IPS-15b (cell line): Measurements from ENCODE around the gene PPM1H.

Experiments
- H3K27me3 ChIP-seq: one replicate; pipeline ENCODE4 v1.6.1; 2013; ENCODE audit warnings: low read length; ENCODE audit not compliant: control insufficient read depth, insufficient read depth
- H3K36me3 ChIP-seq: one replicate; pipeline ENCODE4 v1.6.1; 2013; ENCODE audit warnings: low read length; ENCODE audit not compliant: control insufficient read depth, insufficient read depth
- H3K4me1 ChIP-seq: one replicate; pipeline ENCODE4 v1.6.1; 2013; ENCODE audit warnings: mild to moderate bottlenecking, low read length; ENCODE audit not compliant: control insufficient read depth, insufficient read depth
- H3K4me3 ChIP-seq: one replicate; pipeline ENCODE4 v1.5.1; 2013; ENCODE audit warnings: low read depth, low read length
- H3K9ac ChIP-seq: one replicate; pipeline ENCODE4 v1.6.1; 2013; ENCODE audit warnings: low read depth, mild to moderate bottlenecking, low read length
- H3K9me3 ChIP-seq: one replicate; pipeline ENCODE4 v1.6.1; 2013; ENCODE audit warnings: mild to moderate bottlenecking, low read length; ENCODE audit not compliant: control insufficient read depth, insufficient read depth

The PPM1H gene

GRCh38 chr12:62718762-62719426, 216.1 kb downstream of the PPM1H start:
- Histone ChIP-seq H3K9ac (no peak overlapping the region), H3K27me3 (no peaks in the 10 kb centered on the region), H3K9me3 (no peaks in the 10 kb centered on the region), H3K4me3 (no peak overlapping the region), H3K4me1 (peaks cover 4% of the 10 kb centered on the region), H3K36me3 (no peaks in the 10 kb centered on the region)

- no peaks in the 10 kb centered on the region for H3K27me3 ChIP-seq
- no peaks in the 10 kb centered on the region for H3K36me3 ChIP-seq
- no peak overlapping the region for H3K4me3 ChIP-seq
- peaks cover 4% of the 10 kb centered on the region for H3K4me1 ChIP-seq
- no peak overlapping the region for H3K9ac ChIP-seq
- H3K9me3 ChIP-seq, result no peaks in the 10 kb centered on the region
Measured at GRCh38 chr12:62717643-62718042, 217.3 kb downstream of the PPM1H start.

- H3K4me1 ChIP-seq, result peaks cover 4% of the 10 kb centered on the region
- H3K4me3 ChIP-seq, result no peak overlapping the region
Measured at GRCh38 chr12:62716866-62717525, 218.0 kb downstream of the PPM1H start.

GRCh38 chr12:62716037-62716436, 218.9 kb downstream of the PPM1H start:
- Histone ChIP-seq H3K27me3 (no peaks in the 10 kb centered on the region), H3K36me3 (no peaks in the 10 kb centered on the region), H3K9ac (no peak overlapping the region), H3K4me3 (no peak overlapping the region), H3K9me3 (no peaks in the 10 kb centered on the region), H3K4me1 (peaks cover 4% of the 10 kb centered on the region)

More at GRCh38 chr12:62716866-62717525, 218.0 kb downstream of the PPM1H start:
- no peaks in the 10 kb centered on the region for H3K9me3 ChIP-seq
- no peaks in the 10 kb centered on the region for H3K36me3 ChIP-seq
- H3K9ac ChIP-seq, result no peak overlapping the region
- H3K27me3 ChIP-seq, result no peaks in the 10 kb centered on the region

- Histone ChIP-seq H3K9ac (no peak overlapping the region), H3K36me3 (no peaks in the 10 kb centered on the region), H3K4me3 (no peak overlapping the region), H3K9me3 (no peaks in the 10 kb centered on the region), H3K27me3 (no peaks in the 10 kb centered on the region), H3K4me1 (peaks cover 2% of the 10 kb centered on the region)
Measured at GRCh38 chr12:62714774-62715721, 219.9 kb downstream of the PPM1H start.

GRCh38 chr12:62714181-62714773, 220.7 kb downstream of the PPM1H start:
- H3K36me3 ChIP-seq, result no peaks in the 10 kb centered on the region
- no peak overlapping the region for H3K4me3 ChIP-seq
- no peak overlapping the region for H3K9ac ChIP-seq
- H3K27me3 ChIP-seq, result no peaks in the 10 kb centered on the region
- no peaks in the 10 kb centered on the region for H3K9me3 ChIP-seq
- H3K4me1 ChIP-seq, result peaks cover 3% of the 10 kb centered on the region

GRCh38 chr12:62713723-62714122, 221.2 kb downstream of the PPM1H start:
- Histone ChIP-seq H3K27me3 (no peaks in the 10 kb centered on the region), H3K9ac (no peak overlapping the region), H3K4me1 (peaks cover 5% of the 10 kb centered on the region), H3K9me3 (no peaks in the 10 kb centered on the region), H3K4me3 (no peak overlapping the region), H3K36me3 (no peaks in the 10 kb centered on the region)

GRCh38 chr12:62712681-62713573, 222.0 kb downstream of the PPM1H start:
- no peaks in the 10 kb centered on the region for H3K27me3 ChIP-seq
- H3K9me3 ChIP-seq, result no peaks in the 10 kb centered on the region
- no peak overlapping the region for H3K9ac ChIP-seq
- H3K36me3 ChIP-seq, result no peaks in the 10 kb centered on the region
- peaks cover 5% of the 10 kb centered on the region for H3K4me1 ChIP-seq
- no peak overlapping the region for H3K4me3 ChIP-seq

GRCh38 chr12:62711631-62712241, 223.2 kb downstream of the PPM1H start:
- Histone ChIP-seq H3K9ac (no peak overlapping the region), H3K4me1 (peaks cover 3% of the 10 kb centered on the region), H3K27me3 (no peaks in the 10 kb centered on the region), H3K4me3 (no peak overlapping the region), H3K36me3 (no peaks in the 10 kb centered on the region), H3K9me3 (no peaks in the 10 kb centered on the region)

GRCh38 chr12:62709311-62709710, 225.6 kb downstream of the PPM1H start:
- no peaks in the 10 kb centered on the region for H3K27me3 ChIP-seq
- H3K9ac ChIP-seq, result no peak overlapping the region
- H3K4me1 ChIP-seq, result peaks cover 3% of the 10 kb centered on the region
- H3K36me3 ChIP-seq, result no peaks in the 10 kb centered on the region
- no peak overlapping the region for H3K4me3 ChIP-seq
- H3K9me3 ChIP-seq, result no peaks in the 10 kb centered on the region
